Measurements from ENCODE around the gene ARHGAP10.

Gene ARHGAP10

DNA sequence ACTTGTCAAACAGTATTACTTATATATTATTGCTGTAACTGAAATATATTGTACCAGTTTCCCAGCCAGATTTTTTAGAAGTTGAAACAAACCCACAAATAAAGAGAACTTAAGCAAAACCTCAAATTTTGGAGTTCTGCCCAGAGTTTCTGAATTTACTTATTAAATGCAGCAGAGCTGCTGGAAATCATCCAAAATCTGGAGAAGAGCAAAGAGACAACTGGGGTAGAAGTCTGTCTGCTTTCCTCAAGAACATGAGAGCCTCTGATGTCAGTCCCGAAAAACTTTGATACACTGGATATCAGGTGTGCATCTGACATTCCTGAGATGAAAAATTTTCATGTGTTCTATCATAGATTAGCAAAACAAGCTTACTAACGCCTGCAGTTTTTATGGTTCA, 384.4 kb downstream of the ARHGAP10 start:
- Histone ChIP-seq H3K9me3 (no peaks in the 10 kb centered on the region), H3K27ac (no peak overlapping the region), H3K4me1 (peaks cover 0 to 9% (median 2%) of the 10 kb centered on the region in 4 donors), H3K4me3 (no peak overlapping the region), H3K27me3 (no peaks in the 10 kb centered on the region), H3K36me3 (peaks cover 8 to 50% (median 30%) of the 10 kb centered on the region in 3 donors)
- intact Hi-C loops (cut with DNase I; ENCODE audit: low total_unique reads) = no loop called here
- DNase-seq = no peak
- TF ChIP-seq, protein P1, sequence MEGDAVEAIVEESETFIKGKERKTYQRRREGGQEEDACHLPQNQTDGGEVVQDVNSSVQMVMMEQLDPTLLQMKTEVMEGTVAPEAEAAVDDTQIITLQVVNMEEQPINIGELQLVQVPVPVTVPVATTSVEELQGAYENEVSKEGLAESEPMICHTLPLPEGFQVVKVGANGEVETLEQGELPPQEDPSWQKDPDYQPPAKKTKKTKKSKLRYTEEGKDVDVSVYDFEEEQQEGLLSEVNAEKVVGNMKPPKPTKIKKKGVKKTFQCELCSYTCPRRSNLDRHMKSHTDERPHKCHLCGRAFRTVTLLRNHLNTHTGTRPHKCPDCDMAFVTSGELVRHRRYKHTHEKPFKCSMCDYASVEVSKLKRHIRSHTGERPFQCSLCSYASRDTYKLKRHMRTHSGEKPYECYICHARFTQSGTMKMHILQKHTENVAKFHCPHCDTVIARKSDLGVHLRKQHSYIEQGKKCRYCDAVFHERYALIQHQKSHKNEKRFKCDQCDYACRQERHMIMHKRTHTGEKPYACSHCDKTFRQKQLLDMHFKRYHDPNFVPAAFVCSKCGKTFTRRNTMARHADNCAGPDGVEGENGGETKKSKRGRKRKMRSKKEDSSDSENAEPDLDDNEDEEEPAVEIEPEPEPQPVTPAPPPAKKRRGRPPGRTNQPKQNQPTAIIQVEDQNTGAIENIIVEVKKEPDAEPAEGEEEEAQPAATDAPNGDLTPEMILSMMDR (IDR thresholded peaks at IDR 0.05) = no peak

DNA sequence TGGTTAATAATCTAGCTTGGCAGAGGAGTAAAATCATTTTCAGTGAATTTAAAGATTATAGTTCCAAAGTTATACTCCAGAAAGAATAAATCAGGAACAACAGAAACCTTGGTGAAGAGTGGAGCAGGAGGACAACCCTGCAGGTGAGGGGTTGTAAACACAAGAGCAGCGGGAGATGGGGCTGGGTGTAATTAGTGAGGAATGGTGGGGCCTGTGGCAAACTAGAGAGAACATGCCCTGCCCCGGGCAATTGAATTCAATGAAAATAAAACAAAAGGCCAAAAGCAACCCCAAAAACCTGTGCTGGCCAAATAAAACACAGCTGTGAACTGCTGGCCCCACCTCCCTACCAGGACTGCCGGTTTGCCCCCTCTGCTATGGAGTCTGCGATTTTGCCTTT, 385.1 kb downstream of the ARHGAP10 start:
- TF ChIP-seq, protein P1 (IDR thresholded peaks at IDR 0.05) = no peak
- peaks cover 6 to 46% (median 23%) of the 10 kb centered on the region in 3 donors for H3K36me3 ChIP-seq
- DNase-seq = no peak
- no peaks in the 10 kb centered on the region for H3K27me3 ChIP-seq
- peaks cover 0 to 9% (median 2%) of the 10 kb centered on the region in 4 donors for H3K4me1 ChIP-seq
- no peaks in the 10 kb centered on the region for H3K9me3 ChIP-seq
- intact Hi-C loops (cut with DNase I; ENCODE audit: low total_unique reads) = no loop called here
- no peak overlapping the region for H3K4me3 ChIP-seq
- no peak overlapping the region for H3K27ac ChIP-seq

DNA sequence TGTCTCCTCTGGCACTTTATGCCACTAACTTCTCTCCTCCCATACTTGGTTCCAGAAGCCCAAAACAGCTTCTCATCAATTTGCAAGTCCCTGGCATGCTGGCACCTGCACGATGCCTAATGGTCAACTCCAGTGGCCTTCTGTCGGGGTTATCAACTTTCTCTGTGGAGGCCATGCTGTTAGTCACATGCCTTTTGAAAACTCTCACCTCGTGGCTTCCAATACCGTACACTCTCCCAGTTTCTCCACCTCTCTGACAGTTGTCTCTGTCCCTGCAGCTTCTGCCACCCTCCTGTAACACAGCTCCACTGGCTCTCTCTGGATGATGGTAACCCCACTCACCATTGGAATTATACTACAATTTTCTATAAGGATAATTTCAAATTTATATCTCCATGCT, 386.3 kb downstream of the ARHGAP10 start:
- H3K4me3 ChIP-seq = no peak overlapping the region
- no peak for DNase-seq
- TF ChIP-seq, protein P1 (IDR thresholded peaks at IDR 0.05) = no peak
- H3K36me3 ChIP-seq = peaks cover 0 to 43% (median 19%) of the 10 kb centered on the region in 3 donors
- H3K27ac ChIP-seq = no peak overlapping the region
- peaks cover 0 to 9% (median 2%) of the 10 kb centered on the region in 4 donors for H3K4me1 ChIP-seq
- peaks cover 0 to 7% (median 4%) of the 10 kb centered on the region in 3 donors for H3K9me3 ChIP-seq
- H3K27me3 ChIP-seq = no peaks in the 10 kb centered on the region
- intact Hi-C loops (cut with DNase I; ENCODE audit: low total_unique reads) = no loop called here

DNA sequence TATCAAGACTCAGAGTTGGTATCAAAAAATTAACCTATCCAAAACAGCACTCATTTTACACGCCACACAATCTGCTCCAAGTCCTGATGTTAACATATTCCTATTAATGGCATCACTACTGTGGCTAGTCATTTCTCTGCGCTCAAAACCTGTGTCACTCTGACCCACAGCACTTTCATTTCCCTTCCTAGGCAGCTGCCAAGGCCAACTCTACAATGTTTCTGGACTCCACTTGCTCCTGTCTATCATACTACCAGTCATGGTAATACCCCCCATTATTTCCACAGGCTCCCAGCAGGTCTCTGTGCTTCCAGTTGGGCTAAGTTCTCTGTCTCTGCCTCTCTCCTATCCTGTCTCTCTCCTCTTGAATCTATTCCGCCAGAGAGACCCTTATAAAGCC, 386.7 kb downstream of the ARHGAP10 start:
- intact Hi-C loops (cut with DNase I; ENCODE audit: low total_unique reads) = no loop called here
- TF ChIP-seq, protein P1 (IDR thresholded peaks at IDR 0.05) = no peak
- Histone ChIP-seq H3K4me3 (no peak overlapping the region), H3K27ac (no peak overlapping the region), H3K9me3 (peaks cover 0 to 11% (median 9%) of the 10 kb centered on the region in 3 donors), H3K36me3 (peaks cover 0 to 39% (median 15%) of the 10 kb centered on the region in 3 donors), H3K27me3 (no peaks in the 10 kb centered on the region), H3K4me1 (peaks cover 0 to 9% (median 2%) of the 10 kb centered on the region in 4 donors)
- no peak for DNase-seq

DNA sequence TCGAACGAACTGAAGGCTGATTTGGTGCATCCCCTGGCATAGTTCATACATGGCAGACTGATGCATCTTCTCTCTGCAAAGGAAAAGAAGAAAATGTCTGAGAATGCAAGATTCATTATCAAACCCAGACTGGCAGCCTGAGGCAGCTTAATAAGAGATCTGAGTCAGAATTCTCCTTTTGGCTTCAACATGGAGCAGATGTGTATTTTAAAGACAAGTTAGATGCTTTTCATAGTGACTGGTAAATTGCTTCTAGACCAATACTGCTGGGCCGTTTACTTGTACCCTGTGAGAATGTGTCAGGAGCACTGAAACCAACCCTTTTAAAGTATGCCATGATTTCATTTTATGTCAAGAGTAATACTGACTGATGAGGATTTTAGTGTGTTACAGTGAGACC, 388.3 kb downstream of the ARHGAP10 start:
- Histone ChIP-seq H3K27me3 (no peaks in the 10 kb centered on the region), H3K4me1 (peaks cover 0 to 9% (median 2%) of the 10 kb centered on the region in 4 donors), H3K36me3 (peaks cover 0 to 32% (median 15%) of the 10 kb centered on the region in 3 donors), H3K4me3 (no peak overlapping the region), H3K9me3 (peaks cover 0 to 22% (median 19%) of the 10 kb centered on the region in 3 donors), H3K27ac (no peak overlapping the region)
- DNase-seq = no peak
- intact Hi-C loops (cut with DNase I; ENCODE audit: low total_unique reads) = no loop called here
- TF ChIP-seq, protein P1 (IDR thresholded peaks at IDR 0.05) = no peak

Data from tibial artery (tissue), 4 donors.